PC-3 (cell line): ENCODE measurements around the gene KDM3B. TPM values are rescaled to one million over a fixed set of nuclear protein-coding genes. Genes with fewer than 3 reads are reported as not detected.

ENCODE experiments used
- ATAC-seq: fragments of 200-7000 bp; cut with Tn5 transposase; 2 replicates; pipeline ENCODE4 v1.9.1; 2020; ENCODE audit warnings: mild to moderate bottlenecking, moderate library complexity
- BruUV-seq: library from RNA; stranded (reverse); fragments of 400-500 nt; replicated peaks from 2 replicates; lab custom pipeline; 2021; lab: Mats Ljungman, UMichigan
- CTCF ChIA-PET: fragments of 300-600 bp; sonication (Branson Sonifier 250); formaldehyde crosslinking; loops from one replicate; lab custom pipeline; 2022; ENCODE audit warnings: antibody characterized with exemption; lab: Charles Lee
- POLR2A ChIA-PET: fragments of 300-600 bp; sonication (Branson Sonifier 250); formaldehyde crosslinking; loops from one replicate; lab custom pipeline; 2022; ENCODE audit warnings: antibody characterized with exemption; ENCODE audit not compliant: unreplicated experiment; lab: Charles Lee
- DNase-seq: peaks from one replicate; pipeline ENCODE4 v3.0.0-alpha.2; 2015
- H2AFZ ChIP-seq: fragments of 300-600 bp; sonication (generic); 2 replicates; pipeline ENCODE4 v1.6.0; 2016; ENCODE audit warnings: antibody characterized with exemption, low read length
- H3F3A ChIP-seq: fragments of 300-600 bp; sonication (generic); one replicate; pipeline ENCODE4 v1.6.0; 2017; ENCODE audit warnings: antibody characterized with exemption, low read length, control low read depth, mild to moderate bottlenecking; ENCODE audit not compliant: unreplicated experiment
- H3K27ac ChIP-seq: fragments of 300-600 bp; sonication (generic); 2 replicates; pipeline ENCODE4 v1.5.1; 2016; ENCODE audit warnings: mild to moderate bottlenecking, low read length
- H3K27me3 ChIP-seq: fragments of 300-600 bp; sonication (generic); 2 replicates; pipeline ENCODE4 v1.6.1; 2016; ENCODE audit warnings: low read length, mixed read lengths
- H3K36me3 ChIP-seq: fragments of 300-600 bp; sonication (generic); 2 replicates; pipeline ENCODE4 v1.6.1; 2016; ENCODE audit warnings: low read depth, mixed run types, low read length, mixed read lengths
- H3K4me1 ChIP-seq: fragments of 300-600 bp; sonication (generic); 2 replicates; pipeline ENCODE4 v1.5.1; 2016; ENCODE audit warnings: low read length; ENCODE audit not compliant: insufficient read depth
- H3K4me2 ChIP-seq: fragments of 300-600 bp; sonication (generic); 2 replicates; pipeline ENCODE4 v1.6.0; 2016; ENCODE audit warnings: low read length
- H3K4me3 ChIP-seq: fragments of 300-600 bp; sonication (generic); 2 replicates; pipeline ENCODE4 v1.5.1; 2016; ENCODE audit warnings: mild to moderate bottlenecking, low read length, mixed read lengths
- H3K79me2 ChIP-seq: fragments of 300-600 bp; sonication (generic); 2 replicates; pipeline ENCODE4 v1.6.1; 2017; ENCODE audit warnings: low read length, mixed read lengths
- H3K9ac ChIP-seq: fragments of 300-600 bp; sonication (generic); 2 replicates; pipeline ENCODE4 v1.6.0; 2016; ENCODE audit warnings: mild to moderate bottlenecking, low read length
- H3K9me2 ChIP-seq: fragments of 300-600 bp; sonication (generic); replicated peaks from 2 replicates; pipeline ENCODE4 v1.6.1; 2016; ENCODE audit warnings: mixed run types, low read length, mixed read lengths
- H3K9me3 ChIP-seq: fragments of 300-600 bp; sonication (generic); 2 replicates; pipeline ENCODE4 v1.6.1; 2016; ENCODE audit warnings: low read length, mixed read lengths
- H4K20me1 ChIP-seq: fragments of 300-600 bp; sonication (generic); 2 replicates; pipeline ENCODE4 v1.6.1; 2016; ENCODE audit warnings: low read length, mixed read lengths
- EZH2 ChIP-seq: fragments of 300-600 bp; sonication (generic); IDR thresholded peaks from one replicate; pipeline ENCODE4 v1.6.1; 2017; ENCODE audit warnings: antibody characterized with exemption, mild to moderate bottlenecking, low read length; ENCODE audit not compliant: unreplicated experiment
- EZH2phosphoT487 ChIP-seq: fragments of 300-600 bp; sonication (generic); IDR thresholded peaks from 2 replicates; pipeline ENCODE4 v1.6.1; 2018; ENCODE audit warnings: mild to moderate bottlenecking, antibody characterized with exemption, low read length, borderline replicate concordance
- intact Hi-C: fragments of 100-400 bp; cut with micrococcal nuclease; formaldehyde crosslinking; loops from 2 replicates; pipeline ENCODE4 v1.9.0; 2023
- total RNA-seq: library from RNA; depleted of rRNA; stranded (reverse); fragments of >200 nt; gene quantifications from 2 replicates; pipeline ENCODE4 v1.2.3, GENCODE V29; 2014
- TF ChIP-seq, protein P1 (sequence below): fragments of 300-600 bp; sonication (generic); conservative IDR thresholded peaks from 2 replicates; pipeline ENCODE4 v1.5.1; 2017; ENCODE audit warnings: antibody characterized with exemption, low read depth, mild to moderate bottlenecking, low read length

KDM3B gene
- total RNA-seq, 1 experiment from 2014 or later, result 21.7 TPM

DNA sequence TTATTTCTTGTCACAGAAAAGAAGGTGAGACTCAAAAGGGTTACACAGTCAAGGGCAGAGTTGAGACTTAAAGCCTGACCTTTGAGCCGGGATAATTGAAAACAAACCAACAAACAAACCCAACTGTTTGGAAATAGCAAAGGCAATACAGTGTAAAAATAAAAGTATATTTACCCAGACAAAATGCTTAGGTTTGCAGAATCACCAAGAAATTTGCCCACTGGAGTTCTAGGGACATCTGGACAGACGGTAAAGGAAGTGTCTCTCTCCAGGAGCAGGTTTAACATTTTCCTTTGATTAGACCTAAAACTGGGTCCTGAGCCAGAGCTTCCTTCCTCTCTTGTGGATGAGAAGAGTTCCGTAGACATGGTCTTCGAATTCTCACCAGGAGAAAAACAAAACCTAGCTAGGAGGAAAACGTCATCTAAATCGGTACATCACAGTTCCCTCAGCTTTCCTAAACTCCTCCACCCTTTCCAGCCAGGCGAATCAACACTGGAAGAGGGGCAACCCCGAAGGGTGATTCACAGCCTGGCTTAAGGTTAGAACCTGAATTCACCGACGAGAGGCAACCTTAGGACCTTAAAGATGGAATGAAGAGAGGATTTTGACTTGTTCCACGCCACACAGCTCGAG lies 21.6 kb upstream of the KDM3B start:
- TSS peak; percentile 72 for BruUV-seq
- CTCF ChIA-PET, result interaction anchor here (0.8 to 1.4 kb wide), 2 partner anchors 22 to 48 kb away, joined by 3 to 10 read pairs; partner anchors contain the start of gene KDM3B
- intact Hi-C loops, result no loop called here

DNA sequence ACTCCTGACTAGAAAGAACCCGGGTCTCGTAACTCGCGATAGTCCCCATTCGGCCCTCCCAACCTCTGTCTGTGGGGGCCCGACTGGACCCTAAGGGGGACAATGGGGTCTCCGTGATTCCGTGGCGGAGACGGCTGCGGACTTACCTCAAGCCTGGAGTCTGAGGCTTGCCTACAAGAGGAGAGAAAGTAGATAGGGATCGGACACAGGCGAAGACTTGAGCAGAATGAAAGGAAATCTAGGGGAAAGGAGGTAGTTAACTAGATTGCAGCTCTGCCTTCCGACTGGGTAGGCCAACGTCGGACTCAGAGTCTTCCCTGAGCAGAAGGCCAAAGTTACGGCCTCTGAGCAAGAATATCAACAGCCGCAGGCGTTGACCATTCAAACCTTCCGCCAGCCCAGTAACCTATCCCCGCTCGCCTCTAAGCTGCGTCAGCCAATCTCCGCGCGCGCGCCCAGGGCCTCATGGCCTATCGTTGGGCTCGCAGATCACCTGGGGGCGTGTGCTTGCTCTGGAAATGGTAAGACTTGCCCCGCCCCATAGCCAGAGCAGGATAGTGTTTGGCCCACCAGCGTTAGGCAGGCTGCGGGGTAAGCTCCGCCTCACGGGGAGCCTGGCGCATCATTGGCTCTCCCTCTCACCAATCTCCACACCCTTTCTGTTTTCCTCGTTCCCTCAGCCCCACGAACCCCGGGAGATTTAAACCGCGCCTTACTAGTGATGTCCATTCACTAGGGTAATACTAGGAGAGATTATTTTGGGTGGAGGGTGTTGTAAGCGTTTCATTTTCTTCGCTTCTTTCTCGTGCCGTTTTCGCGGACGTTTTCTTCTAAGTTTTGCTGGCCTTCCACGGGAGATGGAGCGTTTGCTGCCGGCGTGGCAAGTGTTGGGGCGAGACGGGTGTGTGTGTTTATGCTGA lies 20.8 kb upstream of the KDM3B start, which contains the start of gene CDC25C:
Gene CDC25C (minus strand): TSS at position 356 of the 920 bp plus-strand sequence. CDS start 624 bp downstream, outside the sequence.
- Histone ChIP-seq H3K4me1 (peaks cover 9% of the 10 kb centered on the region; the same call in 1 of the 2 replicates), H3K9ac (peak within 1 kb of the TSS; percentile 77), H3K36me3 (no peaks in the 10 kb centered on the region), H3F3A (no peaks in the 10 kb centered on the region), H2AFZ (peak within 1 kb of the TSS; percentile 98), H3K4me3 (peak within 1 kb of the TSS; percentile 89), H3K79me2 (peaks cover 15% of the 10 kb centered on the region), H3K9me2 (no peaks in the 10 kb centered on the region), H3K27ac (peak within 1 kb of the TSS; percentile 57), H3K9me3 (no peaks in the 10 kb centered on the region), H4K20me1 (no peaks in the 10 kb centered on the region), H3K27me3 (no peaks in the 10 kb centered on the region), H3K4me2 (peak within 1 kb of the TSS; percentile 95)
- intact Hi-C loops, result no loop called here
- POLR2A ChIA-PET, result interaction anchor here (0.5 kb wide), 1 partner anchor 291 kb away, joined by 3 read pairs; no protein-coding TSS in a partner anchor
- CTCF ChIA-PET, result interaction anchor here (0.8 to 1.4 kb wide), 3 partner anchors 18 to 49 kb away, joined by 3 to 10 read pairs (median 4); partner anchors contain the start of gene KDM3B
- DNase-seq, result peak; percentile 97
- BruUV-seq, result no TSS peak
- TF ChIP-seq EZH2 (no peak), EZH2phosphoT487 (no peak)
- TF ChIP-seq, protein P1, sequence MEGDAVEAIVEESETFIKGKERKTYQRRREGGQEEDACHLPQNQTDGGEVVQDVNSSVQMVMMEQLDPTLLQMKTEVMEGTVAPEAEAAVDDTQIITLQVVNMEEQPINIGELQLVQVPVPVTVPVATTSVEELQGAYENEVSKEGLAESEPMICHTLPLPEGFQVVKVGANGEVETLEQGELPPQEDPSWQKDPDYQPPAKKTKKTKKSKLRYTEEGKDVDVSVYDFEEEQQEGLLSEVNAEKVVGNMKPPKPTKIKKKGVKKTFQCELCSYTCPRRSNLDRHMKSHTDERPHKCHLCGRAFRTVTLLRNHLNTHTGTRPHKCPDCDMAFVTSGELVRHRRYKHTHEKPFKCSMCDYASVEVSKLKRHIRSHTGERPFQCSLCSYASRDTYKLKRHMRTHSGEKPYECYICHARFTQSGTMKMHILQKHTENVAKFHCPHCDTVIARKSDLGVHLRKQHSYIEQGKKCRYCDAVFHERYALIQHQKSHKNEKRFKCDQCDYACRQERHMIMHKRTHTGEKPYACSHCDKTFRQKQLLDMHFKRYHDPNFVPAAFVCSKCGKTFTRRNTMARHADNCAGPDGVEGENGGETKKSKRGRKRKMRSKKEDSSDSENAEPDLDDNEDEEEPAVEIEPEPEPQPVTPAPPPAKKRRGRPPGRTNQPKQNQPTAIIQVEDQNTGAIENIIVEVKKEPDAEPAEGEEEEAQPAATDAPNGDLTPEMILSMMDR, result no peak
- peak; percentile 99 for ATAC-seq

More for the DNA sequence above, 21.6 kb upstream of the KDM3B start:
- ATAC-seq, result peak; percentile 1
- Histone ChIP-seq H3K4me2 (peak overlapping the region; percentile 91), H3K79me2 (peaks cover 15% of the 10 kb centered on the region), H3K27ac (peak overlapping the region; percentile 57), H3K9me3 (no peaks in the 10 kb centered on the region), H3K9ac (peak overlapping the region; percentile 77), H3K4me1 (peaks cover 9% of the 10 kb centered on the region; the same call in 1 of the 2 replicates), H3K4me3 (peak overlapping the region; percentile 89), H2AFZ (peak overlapping the region; percentile 96), H3K27me3 (no peaks in the 10 kb centered on the region), H3K9me2 (no peaks in the 10 kb centered on the region), H3K36me3 (no peaks in the 10 kb centered on the region), H4K20me1 (no peaks in the 10 kb centered on the region), H3F3A (no peaks in the 10 kb centered on the region)
- TF ChIP-seq EZH2 (no peak), EZH2phosphoT487 (no peak)
- TF ChIP-seq, protein P1, result no peak
- peak; percentile 37 for DNase-seq
- POLR2A ChIA-PET, result interaction anchor here (0.5 kb wide), 1 partner anchor 212 kb away, joined by 3 read pairs; the partner anchor contains the start of gene ETF1
